SK-N-SH treated with all-trans-retinoic acid at 6 μM for 48 hours (cell line): Measurements from ENCODE around the gene ABHD11.

ENCODE experiments used
- BACH2 ChIP-seq: fragments of 250-450 bp; sonication (Bioruptor Pico); IDR thresholded peaks from 2 replicates; pipeline ENCODE4 v1.9.0; 2021; ENCODE audit warnings: mild to moderate bottlenecking, borderline replicate concordance
- CREB5 ChIP-seq: fragments of 250-450 bp; sonication (Bioruptor Pico); IDR thresholded peaks from 2 replicates; pipeline ENCODE4 v1.5.1; 2020; ENCODE audit warnings: low read depth, mild to moderate bottlenecking, moderate library complexity
- CSRNP3 ChIP-seq: fragments of 250-450 bp; sonication (Bioruptor Pico); IDR thresholded peaks from 2 replicates; pipeline ENCODE4 v1.5.1; 2021; ENCODE audit warnings: mild to moderate bottlenecking, moderate library complexity
- ESRRG ChIP-seq: fragments of 250-450 bp; sonication (Bioruptor Pico); IDR thresholded peaks from 2 replicates; pipeline ENCODE4 v1.6.1; 2021; ENCODE audit warnings: mild to moderate bottlenecking
- GLIS3 ChIP-seq: fragments of 250-450 bp; sonication (Bioruptor Pico); IDR thresholded peaks from 2 replicates; pipeline ENCODE4 v1.5.0; 2020; ENCODE audit warnings: mild to moderate bottlenecking, moderate library complexity
- OSR1 ChIP-seq: fragments of 250-450 bp; sonication (Bioruptor Pico); IDR thresholded peaks from 2 replicates; pipeline ENCODE4 v1.8.0; 2022; ENCODE audit warnings: moderate library complexity, mild to moderate bottlenecking, inconsistent platforms
- PATZ1 ChIP-seq: fragments of 250-450 bp; sonication (Bioruptor Pico); IDR thresholded peaks from 2 replicates; pipeline ENCODE4 v1.8.0; 2020; ENCODE audit warnings: mild to moderate bottlenecking, moderate library complexity, borderline replicate concordance
- RARB ChIP-seq: fragments of 250-450 bp; sonication (Bioruptor Pico); IDR thresholded peaks from 2 replicates; pipeline ENCODE4 v1.8.0; 2021; ENCODE audit warnings: mild to moderate bottlenecking, moderate library complexity
- TSHZ2 ChIP-seq: fragments of 250-450 bp; sonication (Bioruptor Pico); IDR thresholded peaks from 2 replicates; pipeline ENCODE4 v1.5.0; 2020; ENCODE audit warnings: mild to moderate bottlenecking, moderate library complexity
- ZC3H10 ChIP-seq: fragments of 250-450 bp; sonication (Bioruptor Pico); IDR thresholded peaks from 2 replicates; pipeline ENCODE4 v1.5.1; 2021; ENCODE audit warnings: mild to moderate bottlenecking, moderate library complexity
- ZFP3 ChIP-seq: fragments of 250-450 bp; sonication (Bioruptor Pico); IDR thresholded peaks from 2 replicates; pipeline ENCODE4 v1.5.0; 2020; ENCODE audit warnings: mild to moderate bottlenecking, moderate library complexity
- ZFP30 ChIP-seq: fragments of 450-650 bp; formaldehyde crosslinking; IDR thresholded peaks from 2 replicates; pipeline ENCODE4 v1.5.0; 2022; ENCODE audit warnings: mild to moderate bottlenecking, moderate library complexity
- ZNF565 ChIP-seq: fragments of 450-650 bp; formaldehyde crosslinking; conservative IDR thresholded peaks from 2 replicates; pipeline ENCODE4 v1.5.0; 2020; ENCODE audit warnings: low read depth, mild to moderate bottlenecking, moderate library complexity

- TF ChIP-seq PATZ1 (CRISPR knock-in tag) (no peak), CSRNP3 (CRISPR knock-in tag) (no peak), CREB5 (CRISPR knock-in tag) (no peak), GLIS3 (CRISPR knock-in tag) (no peak), BACH2 (CRISPR knock-in tag) (no peak), ZFP30 (CRISPR knock-in tag) (no peak), RARB (CRISPR knock-in tag) (no peak), ESRRG (CRISPR knock-in tag) (no peak), ZC3H10 (CRISPR knock-in tag) (no peak), OSR1 (CRISPR knock-in tag) (no peak), ZNF565 (CRISPR knock-in tag) (no peak), TSHZ2 (no peak), ZFP3 (CRISPR knock-in tag) (no peak)
Observed at GRCh38 chr7:73746378-73746777, 7.8 kb upstream of the ABHD11 start.
